Stimulated activated CD4-positive, alpha-beta T cell treated with anti-CD3 and anti-CD28 coated beads, TNF-alpha, amount 100 ng/mL, for 1 hour (primary cell): ENCODE measurements around the gene OR52E4.

ENCODE experiments used
- DNase-seq, 3 donors: peaks; one replicate each; pipeline ENCODE4 v3.0.0-alpha.2; 2020; ENCODE audit warnings: low read depth in 3 of 3, low spot score in 1 of 3

OR52E4 gene

GRCh38 chr11:5928811-5929210 is 48.4 kb downstream of the OR52E4 start:
- DNase-seq: no peak

GRCh38 chr11:5929571-5930368 is 49.3 kb downstream of the OR52E4 start:
- no peak for DNase-seq

- no peak for DNase-seq
Measured at GRCh38 chr11:5930614-5931013, 50.2 kb downstream of the OR52E4 start.

- DNase-seq: no peak
Measured at GRCh38 chr11:5931061-5931460, 50.6 kb downstream of the OR52E4 start.

GRCh38 chr11:5932671-5933070 is 52.2 kb downstream of the OR52E4 start:
- DNase-seq: no peak

- no peak for DNase-seq
Measured at GRCh38 chr11:5933116-5933515, 52.7 kb downstream of the OR52E4 start.
